ENCODE measurements around the gene SAT1. TPM values are rescaled to one million over a fixed set of nuclear protein-coding genes. Genes with fewer than 3 reads are reported as not detected.

Gene SAT1
- total and polyA plus RNA-seq, 10 of the 15 experiments (the other 5 are each of a cell fraction or from before 2014, with no cell fraction given), result 42.2 to 234 (median 60.4) TPM

GRCh38 chrX:23816179-23816578, 33.2 kb downstream of the SAT1 start:
- no peak overlapping the region for H3K27ac ChIP-seq (ENCODE audit: control insufficient read depth, insufficient read depth)
- POLR2A ChIA-PET, result no interaction called here
- FAIRE-seq (no peak), ATAC-seq (no peak), DNase-seq (ENCODE audit: low read depth, low spot score) (no peak)
- in situ Hi-C loops (cut with MboI) (no loop called here), intact Hi-C loops (cut with micrococcal nuclease; ENCODE audit: unreplicated experiment) (no loop called here)
- CTCF ChIA-PET, result no interaction called here
- no peak overlapping the region for H3K9ac ChIP-seq (ENCODE audit: control insufficient read depth, insufficient read depth, low read length)
- H3K79me2 ChIP-seq (ENCODE audit: control insufficient read depth, insufficient read depth, low read length), result no peaks in the 10 kb centered on the region
- H3K9me3 ChIP-seq (replicated peaks; ENCODE audit: control insufficient read depth, insufficient read depth, low read length), result no peaks in the 10 kb centered on the region
- no peaks in the 10 kb centered on the region for H3K27me3 ChIP-seq (replicated peaks in 1 of 2; ENCODE audit: control insufficient read depth in 2 of 2, insufficient read depth in 2 of 2, low read length in 1 of 2)
- H4K20me1 ChIP-seq (ENCODE audit: control insufficient read depth, insufficient read depth), result no peaks in the 10 kb centered on the region
- H2AFZ ChIP-seq (ENCODE audit: control insufficient read depth, low read depth, low read length), result no peak overlapping the region
- RAD21 ChIA-PET (ENCODE audit: unreplicated experiment), result no interaction called here
- BruUV-seq (replicated peaks), result no TSS peak
- no peak overlapping the region for H3K4me2 ChIP-seq (ENCODE audit: control insufficient read depth, insufficient read depth)
- TF ChIP-seq CHD1 (IDR thresholded peaks at IDR 0.05; ENCODE audit: low read depth, low read length), result no peak
- no peak for TF ChIP-seq POLR2AphosphoS2 (IDR thresholded peaks at IDR 0.05; ENCODE audit: low read depth, low read length)
- no peak for TF ChIP-seq HDAC6 (IDR thresholded peaks at IDR 0.05; ENCODE audit: unreplicated experiment)
- no peak for TF ChIP-seq RELA (IDR thresholded peaks at IDR 0.05; ENCODE audit: borderline replicate concordance, partially characterized antibody)
- SMC1A ChIA-PET (ENCODE audit: uncharacterized antibody, unreplicated experiment), result no interaction called here
- H3K36me3 ChIP-seq (ENCODE audit: control insufficient read depth in 2 of 2, insufficient read depth in 2 of 2, low read length in 1 of 2), result no peaks in the 10 kb centered on the region
- no peak overlapping the region for H3K4me3 ChIP-seq
- 60% methylated on average over 2 of the region's 4 CpGs for WGBS (ENCODE audit: insufficient coverage, insufficient replicate concordance, low lambda C conversion rate, missing lambda C conversion rate)
- peaks cover 5% of the 10 kb centered on the region; the same call in 1 of the 2 replicates for H3K4me1 ChIP-seq (ENCODE audit: control insufficient read depth, insufficient read depth, low read length)

GRCh38 chrX:23817979-23818336, 35.0 kb downstream of the SAT1 start:
- intact Hi-C loops (cut with micrococcal nuclease; ENCODE audit: unreplicated experiment) (no loop called here), in situ Hi-C loops (cut with MboI) (no loop called here)
- H3K36me3 ChIP-seq (ENCODE audit: control insufficient read depth in 2 of 2, insufficient read depth in 2 of 2, low read length in 1 of 2), result no peaks in the 10 kb centered on the region
- no peaks in the 10 kb centered on the region for H3K27me3 ChIP-seq (replicated peaks in 1 of 2; ENCODE audit: control insufficient read depth in 2 of 2, insufficient read depth in 2 of 2, low read length in 1 of 2)
- ChIA-PET RAD21 (ENCODE audit: unreplicated experiment) (no interaction called here), SMC1A (ENCODE audit: uncharacterized antibody, unreplicated experiment) (interaction anchor here (1.0 kb wide), 1 partner anchor 10 kb away, joined by 3 read pairs; no protein-coding TSS in a partner anchor), CTCF (interaction anchor here (1.0 kb wide), 1 partner anchor 84 kb away, joined by 3 read pairs; no protein-coding TSS in a partner anchor), POLR2A (interaction anchor here (0.5 to 0.6 kb wide), 2 partner anchors 28 to 63 kb away, joined by 5 to 8 read pairs; no protein-coding TSS in a partner anchor)
- FAIRE-seq (no peak), DNase-seq (ENCODE audit: low read depth, low spot score) (no peak), ATAC-seq (no peak)
- H3K9me3 ChIP-seq (replicated peaks; ENCODE audit: control insufficient read depth, insufficient read depth, low read length), result no peaks in the 10 kb centered on the region
- no peaks in the 10 kb centered on the region for H3K79me2 ChIP-seq (ENCODE audit: control insufficient read depth, insufficient read depth, low read length)
- 91% methylated on average over 3 of the region's 3 CpGs for WGBS (ENCODE audit: insufficient coverage, insufficient replicate concordance, low lambda C conversion rate, missing lambda C conversion rate)
- no peak overlapping the region for H3K4me3 ChIP-seq
- H3K9ac ChIP-seq (ENCODE audit: control insufficient read depth, insufficient read depth, low read length), result no peak overlapping the region
- H3K27ac ChIP-seq (ENCODE audit: control insufficient read depth, insufficient read depth), result no peak overlapping the region
- H2AFZ ChIP-seq (ENCODE audit: control insufficient read depth, low read depth, low read length), result no peak overlapping the region
- H4K20me1 ChIP-seq (ENCODE audit: control insufficient read depth, insufficient read depth), result no peaks in the 10 kb centered on the region
- H3K4me2 ChIP-seq (ENCODE audit: control insufficient read depth, insufficient read depth), result no peak overlapping the region
- BruUV-seq (replicated peaks), result no TSS peak
- peaks cover 5% of the 10 kb centered on the region; the same call in 1 of the 2 replicates for H3K4me1 ChIP-seq (ENCODE audit: control insufficient read depth, insufficient read depth, low read length)
- TF ChIP-seq E2F8 (IDR thresholded peaks at IDR 0.05; ENCODE audit: low read depth, partially characterized antibody) (no peak), FOXK2 (IDR thresholded peaks at IDR 0.05) (no peak), E4F1 (IDR thresholded peaks at IDR 0.05; ENCODE audit: borderline replicate concordance, partially characterized antibody) (no peak), KLF5 (IDR thresholded peaks at IDR 0.05; ENCODE audit: partially characterized antibody) (no peak), CEBPB (IDR thresholded peaks at IDR 0.05; ENCODE audit: borderline replicate concordance in 1 of 2, low read depth in 2 of 2, low read length in 2 of 2) (no peak), BACH1 (IDR thresholded peaks at IDR 0.05; ENCODE audit: borderline replicate concordance) (no peak), MEF2A (IDR thresholded peaks at IDR 0.05; ENCODE audit: insufficient read depth, low read depth, low read length) (no peak)
- TF ChIP-seq, protein P1, sequence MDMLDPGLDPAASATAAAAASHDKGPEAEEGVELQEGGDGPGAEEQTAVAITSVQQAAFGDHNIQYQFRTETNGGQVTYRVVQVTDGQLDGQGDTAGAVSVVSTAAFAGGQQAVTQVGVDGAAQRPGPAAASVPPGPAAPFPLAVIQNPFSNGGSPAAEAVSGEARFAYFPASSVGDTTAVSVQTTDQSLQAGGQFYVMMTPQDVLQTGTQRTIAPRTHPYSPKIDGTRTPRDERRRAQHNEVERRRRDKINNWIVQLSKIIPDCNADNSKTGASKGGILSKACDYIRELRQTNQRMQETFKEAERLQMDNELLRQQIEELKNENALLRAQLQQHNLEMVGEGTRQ (IDR thresholded peaks at IDR 0.05; ENCODE audit: borderline replicate concordance, low read depth, low read length), result no peak
